ENCODE measurements around the gene RSRC2.

DNA sequence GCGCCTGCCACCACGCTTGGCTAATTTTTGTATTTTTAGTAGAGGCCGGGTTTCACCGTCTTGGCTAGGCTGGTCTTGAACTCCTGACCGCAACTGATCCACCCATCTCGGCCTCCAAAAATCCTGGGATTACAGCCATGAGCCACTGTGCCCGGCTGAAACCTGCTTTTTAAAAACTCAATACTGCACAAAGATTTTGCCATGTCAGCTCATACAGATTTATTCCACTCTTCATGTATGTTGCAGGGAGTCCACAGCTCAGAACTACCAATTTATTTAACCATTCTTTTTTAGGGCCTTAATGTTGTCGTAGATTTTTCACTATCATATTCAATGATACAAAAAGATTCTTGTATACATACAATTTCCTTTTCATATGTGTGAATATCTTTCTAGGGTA is 46.0 kb downstream of the RSRC2 start:
- TF ChIP-seq, protein P1, sequence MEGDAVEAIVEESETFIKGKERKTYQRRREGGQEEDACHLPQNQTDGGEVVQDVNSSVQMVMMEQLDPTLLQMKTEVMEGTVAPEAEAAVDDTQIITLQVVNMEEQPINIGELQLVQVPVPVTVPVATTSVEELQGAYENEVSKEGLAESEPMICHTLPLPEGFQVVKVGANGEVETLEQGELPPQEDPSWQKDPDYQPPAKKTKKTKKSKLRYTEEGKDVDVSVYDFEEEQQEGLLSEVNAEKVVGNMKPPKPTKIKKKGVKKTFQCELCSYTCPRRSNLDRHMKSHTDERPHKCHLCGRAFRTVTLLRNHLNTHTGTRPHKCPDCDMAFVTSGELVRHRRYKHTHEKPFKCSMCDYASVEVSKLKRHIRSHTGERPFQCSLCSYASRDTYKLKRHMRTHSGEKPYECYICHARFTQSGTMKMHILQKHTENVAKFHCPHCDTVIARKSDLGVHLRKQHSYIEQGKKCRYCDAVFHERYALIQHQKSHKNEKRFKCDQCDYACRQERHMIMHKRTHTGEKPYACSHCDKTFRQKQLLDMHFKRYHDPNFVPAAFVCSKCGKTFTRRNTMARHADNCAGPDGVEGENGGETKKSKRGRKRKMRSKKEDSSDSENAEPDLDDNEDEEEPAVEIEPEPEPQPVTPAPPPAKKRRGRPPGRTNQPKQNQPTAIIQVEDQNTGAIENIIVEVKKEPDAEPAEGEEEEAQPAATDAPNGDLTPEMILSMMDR (IDR thresholded peaks at IDR 0.05) = no peak
- TF ChIP-seq SP1 (CRISPR knock-in tag; conservative IDR thresholded peaks at IDR 0.05) (no peak), ETV6 (CRISPR knock-in tag; IDR thresholded peaks at IDR 0.05) (no peak)
- TF ChIP-seq, protein P2, sequence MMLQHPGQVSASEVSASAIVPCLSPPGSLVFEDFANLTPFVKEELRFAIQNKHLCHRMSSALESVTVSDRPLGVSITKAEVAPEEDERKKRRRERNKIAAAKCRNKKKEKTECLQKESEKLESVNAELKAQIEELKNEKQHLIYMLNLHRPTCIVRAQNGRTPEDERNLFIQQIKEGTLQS (CRISPR knock-in tag; conservative IDR thresholded peaks at IDR 0.05) = no peak
